ENCODE measurements around the gene ZNF543. TPM values are rescaled to one million over a fixed set of nuclear protein-coding genes. Genes with fewer than 3 reads are reported as not detected.

Gene ZNF543
- total and polyA plus RNA-seq, 2 of the 13 experiments (the other 11 are each of a cell fraction or from before 2014, with no cell fraction given): 2.1 to 8.9 TPM

DNA sequence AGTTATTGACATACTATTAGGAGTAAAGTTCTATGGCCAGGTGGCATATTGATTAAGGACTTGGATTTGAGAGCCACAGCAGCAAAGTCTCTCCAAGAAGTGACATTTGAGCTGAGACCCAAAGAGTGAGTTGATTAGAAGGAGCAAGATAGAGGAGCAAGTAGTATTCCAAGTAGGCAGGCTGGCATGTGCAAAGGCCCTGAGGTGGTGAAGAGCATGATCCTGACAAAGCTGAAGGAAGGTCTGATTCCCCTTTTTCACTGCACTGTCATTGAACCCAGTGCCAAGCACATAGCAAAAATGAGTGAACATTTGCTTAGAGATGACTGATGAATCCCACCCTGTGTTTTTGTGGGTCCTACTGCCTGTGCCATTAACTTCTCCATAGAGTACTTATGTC, 4.7 kb downstream of the ZNF543 start:
- CTCF ChIA-PET (ENCODE audit: low intra/inter-chr PET ratio, low total read pairs): no interaction called here
- Histone ChIP-seq H3K9ac (ENCODE audit: insufficient read depth, low read depth, low read length) (no peak overlapping the region), H3K36me3 (replicated peaks in 1 of 2; ENCODE audit: control insufficient read depth in 1 of 2, insufficient read depth in 2 of 2, low read length in 2 of 2) (peaks cover 20 to 53% of the 10 kb centered on the region in 2 experiments), H3K79me2 (ENCODE audit: insufficient read depth, low read length) (peaks cover 28% of the 10 kb centered on the region), H4K20me1 (ENCODE audit: insufficient read depth, low read length) (no peaks in the 10 kb centered on the region), H3K27me3 (ENCODE audit: control insufficient read depth in 1 of 2, insufficient read depth in 2 of 2, low read length in 2 of 2) (no peaks in the 10 kb centered on the region), H2AFZ (ENCODE audit: low read length) (no peak overlapping the region), H3K4me2 (ENCODE audit: low read depth, low read length) (no peak overlapping the region), H3K27ac (ENCODE audit: extremely low read length, insufficient read depth, low read length) (no peak overlapping the region), H3K4me1 (ENCODE audit: insufficient read depth, low read length) (peaks cover 20% of the 10 kb centered on the region), H3K9me3 (ENCODE audit: low read length) (no peaks in the 10 kb centered on the region), H3K4me3 (replicated peaks in 1 of 3; ENCODE audit: insufficient read depth in 1 of 3, low read depth in 2 of 3, low read length in 3 of 3) (no peak overlapping the region)
- intact Hi-C loops (cut with micrococcal nuclease; ENCODE audit: unreplicated experiment) (loop anchor here (5.0 kb wide), 1 partner anchor 37 kb away; the partner anchor contains the start of genes TRAPPC2B and ZNF547), in situ Hi-C loops (cut with HindIII; ENCODE audit: extremely low pct_ligation_motif_present, low pct_unique_long_range_greater_than_20kb) (no loop called here)
- POLR2A ChIA-PET: no interaction called here
- no TSS peak for BruUV-seq (replicated peaks)
- ATAC-seq (no peak), DNase-seq (ENCODE audit: low spot score) (no peak), FAIRE-seq (no peak)
- TF ChIP-seq ZNF713 (CRISPR knock-in tag; IDR thresholded peaks at IDR 0.05): no peak
- no peak for TF ChIP-seq ZNF761 (CRISPR knock-in tag; conservative IDR thresholded peaks at IDR 0.05)
- TF ChIP-seq, protein P1, sequence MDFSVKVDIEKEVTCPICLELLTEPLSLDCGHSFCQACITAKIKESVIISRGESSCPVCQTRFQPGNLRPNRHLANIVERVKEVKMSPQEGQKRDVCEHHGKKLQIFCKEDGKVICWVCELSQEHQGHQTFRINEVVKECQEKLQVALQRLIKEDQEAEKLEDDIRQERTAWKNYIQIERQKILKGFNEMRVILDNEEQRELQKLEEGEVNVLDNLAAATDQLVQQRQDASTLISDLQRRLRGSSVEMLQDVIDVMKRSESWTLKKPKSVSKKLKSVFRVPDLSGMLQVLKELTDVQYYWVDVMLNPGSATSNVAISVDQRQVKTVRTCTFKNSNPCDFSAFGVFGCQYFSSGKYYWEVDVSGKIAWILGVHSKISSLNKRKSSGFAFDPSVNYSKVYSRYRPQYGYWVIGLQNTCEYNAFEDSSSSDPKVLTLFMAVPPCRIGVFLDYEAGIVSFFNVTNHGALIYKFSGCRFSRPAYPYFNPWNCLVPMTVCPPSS (IDR thresholded peaks at IDR 0.05): no peak
- TF ChIP-seq, protein P2, sequence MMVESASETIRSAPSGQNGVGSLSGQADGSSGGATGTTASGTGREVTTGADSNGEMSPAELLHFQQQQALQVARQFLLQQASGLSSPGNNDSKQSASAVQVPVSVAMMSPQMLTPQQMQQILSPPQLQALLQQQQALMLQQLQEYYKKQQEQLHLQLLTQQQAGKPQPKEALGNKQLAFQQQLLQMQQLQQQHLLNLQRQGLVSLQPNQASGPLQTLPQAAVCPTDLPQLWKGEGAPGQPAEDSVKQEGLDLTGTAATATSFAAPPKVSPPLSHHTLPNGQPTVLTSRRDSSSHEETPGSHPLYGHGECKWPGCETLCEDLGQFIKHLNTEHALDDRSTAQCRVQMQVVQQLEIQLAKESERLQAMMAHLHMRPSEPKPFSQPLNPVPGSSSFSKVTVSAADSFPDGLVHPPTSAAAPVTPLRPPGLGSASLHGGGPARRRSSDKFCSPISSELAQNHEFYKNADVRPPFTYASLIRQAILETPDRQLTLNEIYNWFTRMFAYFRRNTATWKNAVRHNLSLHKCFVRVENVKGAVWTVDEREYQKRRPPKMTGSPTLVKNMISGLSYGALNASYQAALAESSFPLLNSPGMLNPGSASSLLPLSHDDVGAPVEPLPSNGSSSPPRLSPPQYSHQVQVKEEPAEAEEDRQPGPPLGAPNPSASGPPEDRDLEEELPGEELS (CRISPR knock-in tag; IDR thresholded peaks at IDR 0.05): no peak
- TF ChIP-seq CENPX (CRISPR knock-in tag; IDR thresholded peaks at IDR 0.05): no peak
- no peak for TF ChIP-seq NR2C2 (CRISPR knock-in tag; IDR thresholded peaks at IDR 0.05; ENCODE audit: borderline replicate concordance)
- TF ChIP-seq DR1 (CRISPR knock-in tag; IDR thresholded peaks at IDR 0.05): no peak
- TF ChIP-seq GATAD2A (CRISPR knock-in tag; IDR thresholded peaks at IDR 0.05): no peak
- TF ChIP-seq REPIN1 (CRISPR knock-in tag; IDR thresholded peaks at IDR 0.05; ENCODE audit: borderline replicate concordance, low read depth): no peak
- TF ChIP-seq RBFOX2 (IDR thresholded peaks at IDR 0.05; ENCODE audit: low read depth, low read length): no peak
- no peak for TF ChIP-seq GABPA (IDR thresholded peaks at IDR 0.05; ENCODE audit: low read depth, low read length)
- TF ChIP-seq GABPA (CRISPR knock-in tag; IDR thresholded peaks at IDR 0.05; ENCODE audit: low read depth): no peak
- TF ChIP-seq MAFK (conservative IDR thresholded peaks at IDR 0.05 in 1 of 2, IDR thresholded peaks at IDR 0.05 in 1 of 2; ENCODE audit: low read length in 2 of 2): no peak
- no peak for TF ChIP-seq ZNF644 (CRISPR knock-in tag; IDR thresholded peaks at IDR 0.05; ENCODE audit: low read depth)
- no peak for TF ChIP-seq KAT7 (CRISPR knock-in tag; IDR thresholded peaks at IDR 0.05; ENCODE audit: borderline replicate concordance)
- TF ChIP-seq ZNF564 (CRISPR knock-in tag; IDR thresholded peaks at IDR 0.05): no peak
- no peak for TF ChIP-seq ZNF33A (CRISPR knock-in tag; IDR thresholded peaks at IDR 0.05; ENCODE audit: borderline replicate concordance)
- TF ChIP-seq ZFX (CRISPR knock-in tag; IDR thresholded peaks at IDR 0.05; ENCODE audit: low read depth): no peak
- no peak for TF ChIP-seq HOXA7 (CRISPR knock-in tag; IDR thresholded peaks at IDR 0.05)
- TF ChIP-seq, protein P3, sequence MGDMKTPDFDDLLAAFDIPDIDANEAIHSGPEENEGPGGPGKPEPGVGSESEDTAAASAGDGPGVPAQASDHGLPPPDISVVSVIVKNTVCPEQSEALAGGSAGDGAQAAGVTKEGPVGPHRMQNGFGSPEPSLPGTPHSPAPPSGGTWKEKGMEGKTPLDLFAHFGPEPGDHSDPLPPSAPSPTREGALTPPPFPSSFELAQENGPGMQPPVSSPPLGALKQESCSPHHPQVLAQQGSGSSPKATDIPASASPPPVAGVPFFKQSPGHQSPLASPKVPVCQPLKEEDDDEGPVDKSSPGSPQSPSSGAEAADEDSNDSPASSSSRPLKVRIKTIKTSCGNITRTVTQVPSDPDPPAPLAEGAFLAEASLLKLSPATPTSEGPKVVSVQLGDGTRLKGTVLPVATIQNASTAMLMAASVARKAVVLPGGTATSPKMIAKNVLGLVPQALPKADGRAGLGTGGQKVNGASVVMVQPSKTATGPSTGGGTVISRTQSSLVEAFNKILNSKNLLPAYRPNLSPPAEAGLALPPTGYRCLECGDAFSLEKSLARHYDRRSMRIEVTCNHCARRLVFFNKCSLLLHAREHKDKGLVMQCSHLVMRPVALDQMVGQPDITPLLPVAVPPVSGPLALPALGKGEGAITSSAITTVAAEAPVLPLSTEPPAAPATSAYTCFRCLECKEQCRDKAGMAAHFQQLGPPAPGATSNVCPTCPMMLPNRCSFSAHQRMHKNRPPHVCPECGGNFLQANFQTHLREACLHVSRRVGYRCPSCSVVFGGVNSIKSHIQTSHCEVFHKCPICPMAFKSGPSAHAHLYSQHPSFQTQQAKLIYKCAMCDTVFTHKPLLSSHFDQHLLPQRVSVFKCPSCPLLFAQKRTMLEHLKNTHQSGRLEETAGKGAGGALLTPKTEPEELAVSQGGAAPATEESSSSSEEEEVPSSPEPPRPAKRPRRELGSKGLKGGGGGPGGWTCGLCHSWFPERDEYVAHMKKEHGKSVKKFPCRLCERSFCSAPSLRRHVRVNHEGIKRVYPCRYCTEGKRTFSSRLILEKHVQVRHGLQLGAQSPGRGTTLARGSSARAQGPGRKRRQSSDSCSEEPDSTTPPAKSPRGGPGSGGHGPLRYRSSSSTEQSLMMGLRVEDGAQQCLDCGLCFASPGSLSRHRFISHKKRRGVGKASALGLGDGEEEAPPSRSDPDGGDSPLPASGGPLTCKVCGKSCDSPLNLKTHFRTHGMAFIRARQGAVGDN (CRISPR knock-in tag; IDR thresholded peaks at IDR 0.05): no peak
- no peak for TF ChIP-seq KLF12 (CRISPR knock-in tag; IDR thresholded peaks at IDR 0.05; ENCODE audit: borderline replicate concordance)
